SU-DHL-6 (cell line): ENCODE measurements around the gene RCE1.

ENCODE experiments used
- H2AFZ ChIP-seq: fragments of 200-600 bp; sonication (generic); 2 replicates; pipeline ENCODE4 v1.6.1; 2014; ENCODE audit warnings: low read depth, mild to moderate bottlenecking, moderate library complexity, mixed read lengths, antibody characterized with exemption, low read length; ENCODE audit not compliant: severe bottlenecking
- H3F3A ChIP-seq: fragments of 200-600 bp; shearing (Covaris generic); 2 replicates; pipeline ENCODE4 v1.6.0; 2016; ENCODE audit warnings: antibody characterized with exemption, mild to moderate bottlenecking; ENCODE audit not compliant: insufficient read depth
- H3K27ac ChIP-seq: fragments of 200-600 bp; sonication (generic); 2 replicates; pipeline ENCODE4 v1.5.1; 2016; ENCODE audit warnings: low read depth, mild to moderate bottlenecking, low read length, moderate library complexity, mixed read lengths
- H3K27me3 ChIP-seq: fragments of 200-600 bp; sonication (generic), shearing (Covaris generic); 2 replicates; pipeline ENCODE4 v1.6.0; 2014; ENCODE audit warnings: mild to moderate bottlenecking, low read length
- H3K36me3 ChIP-seq: fragments of 200-600 bp; sonication (generic); 2 replicates; pipeline ENCODE4 v1.6.1; 2014; ENCODE audit warnings: mild to moderate bottlenecking, low read length, mixed read lengths
- H3K4me2 ChIP-seq: fragments of 300-600, 200-600 bp; shearing (Covaris generic), sonication (generic); 2 replicates; pipeline ENCODE4 v1.6.0; 2014; ENCODE audit warnings: low read length, low read depth, mild to moderate bottlenecking; ENCODE audit not compliant: poor library complexity, severe bottlenecking
- H3K4me3 ChIP-seq: fragments of 200-600 bp; sonication (generic); 2 replicates; pipeline ENCODE4 v1.5.1; 2014; ENCODE audit warnings: antibody characterized with exemption, low read length, mild to moderate bottlenecking, mixed read lengths; ENCODE audit not compliant: insufficient read depth, poor library complexity, severe bottlenecking
- H3K79me2 ChIP-seq: fragments of 200-600 bp; sonication (generic); 2 replicates; pipeline ENCODE4 v1.6.1; 2014; ENCODE audit warnings: mild to moderate bottlenecking, low read length, moderate library complexity; ENCODE audit not compliant: insufficient read depth
- H3K9ac ChIP-seq: fragments of 200-600 bp; sonication (generic); 2 replicates; pipeline ENCODE4 v1.7.0; 2014; ENCODE audit warnings: mild to moderate bottlenecking, low read length
- H3K9me2 ChIP-seq: fragments of 200-600 bp; sonication (generic); replicated peaks from 2 replicates; pipeline ENCODE4 v1.6.1; 2014; ENCODE audit warnings: low read length; ENCODE audit not compliant: insufficient read depth
- H3K9me3 ChIP-seq: fragments of 200-600 bp; sonication (generic); 2 replicates; pipeline ENCODE4 v1.6.1; 2014; ENCODE audit warnings: low read length, mixed read lengths; ENCODE audit not compliant: insufficient read depth
- H4K20me1 ChIP-seq: fragments of 200-600 bp; sonication (generic); 2 replicates; pipeline ENCODE4 v1.6.1; 2014; ENCODE audit warnings: low read depth, mild to moderate bottlenecking, antibody characterized with exemption, low read length, moderate library complexity, mixed read lengths
- EZH2phosphoT487 ChIP-seq: fragments of 200-600 bp; sonication (generic), shearing (Covaris generic); conservative IDR thresholded peaks from 2 replicates; pipeline ENCODE4 v1.6.1; 2018; ENCODE audit warnings: mild to moderate bottlenecking, antibody characterized with exemption, low read length, moderate library complexity, mixed read lengths
- TF ChIP-seq, protein P1 (sequence below): fragments of 200-600 bp; sonication (generic); IDR thresholded peaks from one replicate; pipeline ENCODE4 v1.5.1; 2017; ENCODE audit warnings: antibody characterized with exemption, mild to moderate bottlenecking, low read length, moderate library complexity; ENCODE audit not compliant: insufficient read depth, poor library complexity, severe bottlenecking

The RCE1 gene

GRCh38 chr11:66888282-66888681 is 45.0 kb downstream of the RCE1 start:
- Histone ChIP-seq H3K27ac (no peak overlapping the region), H3K9me2 (no peaks in the 10 kb centered on the region), H3K27me3 (no peaks in the 10 kb centered on the region), H3K36me3 (no peaks in the 10 kb centered on the region), H3K79me2 (no peaks in the 10 kb centered on the region), H3K9me3 (no peaks in the 10 kb centered on the region), H2AFZ (no peak overlapping the region), H3K4me2 (no peak overlapping the region), H3F3A (no peaks in the 10 kb centered on the region), H4K20me1 (no peaks in the 10 kb centered on the region), H3K9ac (no peak overlapping the region), H3K4me3 (no peak overlapping the region)
- TF ChIP-seq EZH2phosphoT487, result no peak
- TF ChIP-seq, protein P1, sequence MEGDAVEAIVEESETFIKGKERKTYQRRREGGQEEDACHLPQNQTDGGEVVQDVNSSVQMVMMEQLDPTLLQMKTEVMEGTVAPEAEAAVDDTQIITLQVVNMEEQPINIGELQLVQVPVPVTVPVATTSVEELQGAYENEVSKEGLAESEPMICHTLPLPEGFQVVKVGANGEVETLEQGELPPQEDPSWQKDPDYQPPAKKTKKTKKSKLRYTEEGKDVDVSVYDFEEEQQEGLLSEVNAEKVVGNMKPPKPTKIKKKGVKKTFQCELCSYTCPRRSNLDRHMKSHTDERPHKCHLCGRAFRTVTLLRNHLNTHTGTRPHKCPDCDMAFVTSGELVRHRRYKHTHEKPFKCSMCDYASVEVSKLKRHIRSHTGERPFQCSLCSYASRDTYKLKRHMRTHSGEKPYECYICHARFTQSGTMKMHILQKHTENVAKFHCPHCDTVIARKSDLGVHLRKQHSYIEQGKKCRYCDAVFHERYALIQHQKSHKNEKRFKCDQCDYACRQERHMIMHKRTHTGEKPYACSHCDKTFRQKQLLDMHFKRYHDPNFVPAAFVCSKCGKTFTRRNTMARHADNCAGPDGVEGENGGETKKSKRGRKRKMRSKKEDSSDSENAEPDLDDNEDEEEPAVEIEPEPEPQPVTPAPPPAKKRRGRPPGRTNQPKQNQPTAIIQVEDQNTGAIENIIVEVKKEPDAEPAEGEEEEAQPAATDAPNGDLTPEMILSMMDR, result no peak

DNA sequence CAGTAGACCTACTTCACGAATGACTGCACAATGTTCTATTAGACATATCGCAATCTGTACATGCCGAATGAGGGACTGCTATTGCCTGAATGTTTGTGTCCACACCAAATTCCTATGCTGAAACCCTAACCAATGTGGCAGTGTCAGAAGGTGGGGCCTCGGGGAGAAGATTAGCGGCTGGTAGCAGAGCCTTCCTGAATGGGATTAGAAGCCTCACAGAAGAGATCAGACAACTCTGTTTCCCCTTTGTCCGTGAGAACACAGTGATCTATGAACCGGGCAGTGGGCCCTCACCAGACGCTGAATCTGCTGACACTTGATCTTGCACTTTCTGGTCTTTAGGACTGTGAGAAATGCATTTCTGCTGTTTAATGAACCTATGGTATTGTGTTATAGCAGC is 46.7 kb downstream of the RCE1 start:
- no peaks in the 10 kb centered on the region for H4K20me1 ChIP-seq
- no peak overlapping the region for H3K4me2 ChIP-seq
- H3F3A ChIP-seq, result no peaks in the 10 kb centered on the region
- no peaks in the 10 kb centered on the region for H3K79me2 ChIP-seq
- no peaks in the 10 kb centered on the region for H3K9me2 ChIP-seq
- no peak overlapping the region for H3K4me3 ChIP-seq
- no peak overlapping the region for H3K27ac ChIP-seq
- H3K9ac ChIP-seq, result no peak overlapping the region
- H2AFZ ChIP-seq, result no peak overlapping the region
- no peaks in the 10 kb centered on the region for H3K27me3 ChIP-seq
- no peaks in the 10 kb centered on the region for H3K9me3 ChIP-seq
- TF ChIP-seq EZH2phosphoT487, result no peak
- TF ChIP-seq, protein P1, result no peak
- H3K36me3 ChIP-seq, result no peaks in the 10 kb centered on the region

DNA sequence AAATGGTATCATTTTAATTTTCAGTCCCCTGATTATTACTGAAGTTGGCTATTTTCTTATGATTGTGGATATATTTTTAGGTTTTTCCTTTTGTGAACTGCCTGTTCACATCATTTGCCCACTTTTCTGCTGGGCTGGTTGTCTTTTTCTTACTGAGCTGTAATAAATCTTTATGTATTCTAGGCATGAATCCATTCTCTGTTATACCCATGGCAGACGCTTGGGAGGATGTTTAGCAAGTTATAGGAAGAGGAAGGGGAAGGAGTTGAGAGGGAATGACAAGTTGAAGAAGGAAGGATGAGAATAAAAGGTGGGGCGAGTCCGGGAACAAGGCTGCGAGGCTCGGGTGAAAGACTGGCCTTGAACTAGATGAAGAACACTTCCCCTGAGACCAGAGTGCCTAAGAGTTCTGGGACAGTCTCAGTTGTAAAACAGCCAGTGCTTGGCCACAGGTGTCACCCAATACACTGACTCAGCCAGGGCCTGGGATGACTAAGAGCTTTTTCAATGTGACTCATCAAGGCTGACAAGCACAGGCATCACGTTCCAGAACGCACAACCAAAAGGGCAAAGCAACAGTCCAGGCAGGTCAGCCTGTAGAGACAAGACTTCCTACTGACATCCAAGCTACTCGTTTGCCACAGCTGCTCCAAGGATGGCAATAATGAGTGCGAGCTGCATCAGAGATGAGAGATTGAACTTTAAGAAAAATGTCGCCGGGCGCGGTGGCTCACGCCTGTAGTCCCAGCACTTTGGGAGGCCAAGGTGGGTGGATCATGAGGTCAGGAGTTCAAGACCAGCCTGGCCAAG is 48.8 kb downstream of the RCE1 start:
- no peak overlapping the region for H3K27ac ChIP-seq

More for the DNA sequence above, 48.8 kb downstream of the RCE1 start:
- no peaks in the 10 kb centered on the region for H3K36me3 ChIP-seq
- H3K4me3 ChIP-seq, result no peak overlapping the region
- no peaks in the 10 kb centered on the region for H3F3A ChIP-seq
- 0 out of 2 replicates have a peak, but pooled peaks cover 2% of the 10 kb centered on the region for H3K27me3 ChIP-seq
- H3K9me2 ChIP-seq, result no peaks in the 10 kb centered on the region
- no peaks in the 10 kb centered on the region for H3K9me3 ChIP-seq
- no peak overlapping the region for H2AFZ ChIP-seq
- no peaks in the 10 kb centered on the region for H3K79me2 ChIP-seq
- TF ChIP-seq EZH2phosphoT487, result no peak
- TF ChIP-seq, protein P1, result no peak
- no peaks in the 10 kb centered on the region for H4K20me1 ChIP-seq
- no peak overlapping the region for H3K9ac ChIP-seq
- H3K4me2 ChIP-seq, result no peak overlapping the region
